Kidney (tissue), 14 donors: ENCODE results near the gene ACADVL. TPM values are rescaled to one million over a fixed set of nuclear protein-coding genes. Genes with fewer than 3 reads are reported as not detected.
"Not testable (repeated sequence)": the region's sequence is repeated elsewhere in the genome, so short reads cannot be mapped to it uniquely, and the experiment has no call there.

ENCODE experiments used
- DNase-seq, 5 donors: peaks; one replicate each; pipeline ENCODE4 v3.0.0-alpha.2; 2013 to 2020
- FAIRE-seq: peaks from 2 replicates; lab custom pipeline; 2012; peaks lifted over from hg19 to GRCh38; lab: Jason Lieb, UNC
- H3K27ac ChIP-seq, 2 donors: one replicate each; pipeline ENCODE4 v1.7.0; 2013; ENCODE audit warnings: low read depth in 2 of 2, low read length in 2 of 2, inconsistent platforms in 1 of 2
- H3K27me3 ChIP-seq: one replicate; pipeline ENCODE4 v1.7.1; 2013; ENCODE audit warnings: low read length, inconsistent platforms; ENCODE audit not compliant: control insufficient read depth, insufficient read depth
- H3K36me3 ChIP-seq, 3 donors: one replicate each; pipeline versions ENCODE4 v1.7.0 to v1.7.1; 2013; ENCODE audit warnings: low read length in 3 of 3, control low read depth in 1 of 3, inconsistent platforms in 1 of 3; ENCODE audit not compliant: insufficient read depth in 3 of 3, control insufficient read depth in 2 of 3
- H3K4me1 ChIP-seq, 3 donors: one replicate each; pipeline versions ENCODE4 v1.7.0 to v1.7.1; 2013; ENCODE audit warnings: low read length in 3 of 3, inconsistent platforms in 1 of 3, low read depth in 1 of 3; ENCODE audit not compliant: control insufficient read depth in 2 of 3, insufficient read depth in 2 of 3
- H3K4me3 ChIP-seq, 3 donors: one replicate each; pipeline versions ENCODE4 v1.7.0 to v1.8.1; 2013; ENCODE audit warnings: low read length in 3 of 3, control low read depth in 1 of 3, inconsistent platforms in 1 of 3
- H3K9ac ChIP-seq, 3 donors: one replicate each; pipeline versions ENCODE4 v1.7.0 to v1.7.1; 2013; ENCODE audit warnings: low read length in 3 of 3, control low read depth in 1 of 3, inconsistent platforms in 1 of 3
- H3K9me3 ChIP-seq, 3 donors: one replicate each; pipeline versions ENCODE4 v1.7.0 to v1.7.1; 2013; ENCODE audit warnings: low read length in 3 of 3, control low read depth in 1 of 3, inconsistent platforms in 1 of 3; ENCODE audit not compliant: control insufficient read depth in 2 of 3, insufficient read depth in 1 of 3
- CTCF ChIP-seq: IDR thresholded peaks from 3 replicates; pipeline ENCODE4 v1.5.1; 2012; ENCODE audit warnings: mild to moderate bottlenecking, moderate library complexity, borderline replicate concordance; ENCODE audit not compliant: insufficient read depth; ENCODE audit errors: extremely low read depth
- intact Hi-C: fragments of 100-400 bp; cut with DNase I; formaldehyde crosslinking; loops from one replicate; pipeline ENCODE4 v1.11.1; 2022
- polyA plus RNA-seq: library from polyadenylated mRNA; stranded (reverse); fragments of 350-450 nt; fragmentation: Illumina TruSeq; extraction: RNeasy Lipid Tissue Mini Kit (QIAGEN cat#74804); gene quantifications from one replicate; pipeline ENCODE4 v1.2.3, GENCODE V29; 2014; ENCODE audit warnings: low read depth, low replicate concordance; ENCODE audit not compliant: insufficient read depth
- total RNA-seq: library from RNA; stranded (reverse); fragmentation: NEBNext Ultra II Directional; extraction: Animal tissue kit (Norgen Biotek cat#: 25700); gene quantifications from one replicate; pipeline ENCODE4 v1.2.1, GENCODE V29; 2021
- donor health status: control.
- donor health status: control.
- donor health status: control.
- donor health status: control.
- donor health status: control.
- donor health status: DM: yes; HTN: yes; CAD: no.
- donor health status: Normal renal cell carcinoma (clear cell type).

Gene ACADVL
- total and polyA plus RNA-seq, 2 donors from 2014 or later, result 689 to 1,202 TPM

GRCh38 chr17:7241783-7242716 is 22.3 kb downstream of the ACADVL start, which contains the start of gene GABARAP:
Gene GABARAP (minus strand): TSS chr17:7242449. CDS start chr17:7242330, 119 bp downstream.
- H3K27ac ChIP-seq, result peak within 1 kb of the TSS; percentile 97 to 99
- FAIRE-seq, result no peak
- peak within 1 kb of the TSS; percentile 86 to 99 (median 99) for H3K4me3 ChIP-seq
- DNase-seq, result peak; percentile 96 to 98 (median 97)
- no peaks in the 10 kb centered on the region for H3K9me3 ChIP-seq
- peaks cover 10 to 26% (median 20%) of the 10 kb centered on the region in 3 donors for H3K4me1 ChIP-seq
- H3K27me3 ChIP-seq, result no peaks in the 10 kb centered on the region
- intact Hi-C loops, result no loop called here
- H3K9ac ChIP-seq, result peak within 1 kb of the TSS; percentile 89 to 100 (median 97)
- TF ChIP-seq CTCF, result no peak
- H3K36me3 ChIP-seq, result peaks cover 14 to 26% (median 22%) of the 10 kb centered on the region in 3 donors

DNA sequence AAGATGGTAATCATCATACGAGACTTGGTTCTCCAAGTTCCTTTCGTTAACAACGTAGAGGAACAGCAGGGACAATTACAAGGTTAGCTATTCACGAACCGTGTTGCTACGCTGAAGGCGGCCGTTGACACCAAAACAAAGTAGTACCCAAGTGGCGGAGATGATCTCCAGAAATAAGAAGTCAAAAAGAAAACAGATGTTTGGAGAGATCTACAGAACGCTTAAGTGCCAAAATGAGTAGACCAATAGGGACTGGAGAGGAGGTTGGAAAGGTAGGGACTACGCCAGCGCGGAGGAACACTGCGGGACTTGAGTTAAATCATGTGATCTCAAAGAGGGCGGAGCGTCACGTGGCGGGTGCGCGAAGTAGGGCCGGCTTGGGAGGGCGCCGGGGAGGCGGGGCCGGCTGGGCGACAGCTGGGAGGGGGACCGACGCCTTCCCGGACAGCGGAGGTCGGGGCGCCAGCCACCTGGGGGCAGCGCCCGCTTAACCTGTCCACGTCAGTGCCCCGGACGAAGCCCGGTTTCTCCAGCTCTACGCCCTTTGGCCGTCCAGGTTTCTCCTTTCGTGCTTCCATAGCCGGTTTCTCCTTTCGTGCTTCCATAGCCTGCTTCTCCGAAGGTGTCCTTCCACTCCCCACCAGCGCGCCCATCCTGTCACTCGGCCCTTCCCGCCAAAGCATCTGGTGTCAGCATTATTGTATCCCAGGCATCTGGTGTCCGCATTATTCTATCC is 23.1 kb downstream of the ACADVL start:
- H3K4me1 ChIP-seq, result peaks cover 7 to 23% (median 20%) of the 10 kb centered on the region in 3 donors
- H3K4me3 ChIP-seq, result peak overlapping the region; percentile 71 to 99 (median 86)
- peak; percentile 96 to 99 (median 98) for DNase-seq
- H3K27me3 ChIP-seq, result no peaks in the 10 kb centered on the region
- H3K36me3 ChIP-seq, result peaks cover 14 to 26% (median 22%) of the 10 kb centered on the region in 3 donors
- H3K27ac ChIP-seq, result peak overlapping the region; percentile 97 to 99
- no peaks in the 10 kb centered on the region for H3K9me3 ChIP-seq
- H3K9ac ChIP-seq, result peak overlapping the region; percentile 71 to 97 (median 89)
- intact Hi-C loops, result no loop called here
- FAIRE-seq, result no peak
- TF ChIP-seq CTCF, result no peak

- no peak for FAIRE-seq
- intact Hi-C loops, result no loop called here
- H3K4me1 ChIP-seq, result peaks cover 7 to 23% (median 20%) of the 10 kb centered on the region in 3 donors
Observed at GRCh38 chr17:7243453-7243729, 23.7 kb downstream of the ACADVL start.

DNA sequence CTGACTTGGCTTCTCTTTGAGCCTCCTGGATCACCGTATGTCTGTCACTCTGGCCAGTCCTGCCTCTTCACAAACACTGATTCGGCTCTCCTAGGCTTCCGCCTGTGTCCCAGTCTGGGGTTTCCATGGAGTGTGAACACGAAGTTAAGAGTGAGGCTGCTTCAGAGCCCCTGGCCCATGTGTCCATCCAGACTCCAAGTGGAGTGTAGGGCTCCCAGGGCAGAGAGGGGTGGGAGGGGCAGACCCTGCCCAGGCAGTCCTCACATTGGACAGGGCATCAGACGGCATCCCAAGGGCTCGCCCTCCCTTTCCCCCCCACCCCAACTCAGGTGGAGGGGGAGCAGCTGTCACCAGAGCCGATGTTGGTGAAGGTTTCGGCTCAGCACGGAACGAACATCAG is 24.1 kb downstream of the ACADVL start:
- H3K27ac ChIP-seq, H3K9me3 ChIP-seq, H3K27me3 ChIP-seq, intact Hi-C loops, FAIRE-seq: not testable (repeated sequence)
- H3K4me3 ChIP-seq, result peak overlapping the region in 1 of 3 donors; percentile 86
- peak in 1 of 5 donors; percentile 55 for DNase-seq
- peaks cover 7 to 26% (median 20%) of the 10 kb centered on the region in 3 donors for H3K4me1 ChIP-seq
- peak overlapping the region in 1 of 3 donors; percentile 89 for H3K9ac ChIP-seq
- peaks cover 14 to 26% (median 22%) of the 10 kb centered on the region in 3 donors for H3K36me3 ChIP-seq

More at GRCh38 chr17:7243453-7243729, 23.7 kb downstream of the ACADVL start:
- no peak for TF ChIP-seq CTCF
- Histone ChIP-seq H3K9me3 (no peaks in the 10 kb centered on the region), H3K9ac (peak overlapping the region; percentile 71 to 97 (median 89)), H3K27ac (peak overlapping the region; percentile 97 to 99), H3K36me3 (peaks cover 14 to 26% (median 22%) of the 10 kb centered on the region in 3 donors), H3K27me3 (no peaks in the 10 kb centered on the region), H3K4me3 (peak overlapping the region; percentile 71 to 99 (median 86))
- no peak for DNase-seq
